Karpas-422 (cell line): ENCODE results near the gene TRAF5. TPM values are rescaled to one million over a fixed set of nuclear protein-coding genes. Genes with fewer than 3 reads are reported as not detected.
"Not testable (repeated sequence)": the region's sequence is repeated elsewhere in the genome, so short reads cannot be mapped to it uniquely, and the experiment has no call there.

Experiments used
- DNase-seq: peaks from one replicate; pipeline ENCODE4 v3.0.0-alpha.2; 2015
- H2AFZ ChIP-seq: fragments of 200-600 bp; sonication (generic); 2 replicates; pipeline ENCODE4 v1.6.1; 2014; ENCODE audit warnings: antibody characterized with exemption, low read length, mixed read lengths
- H3K27ac ChIP-seq: fragments of 200-600 bp; sonication (generic); 2 replicates; pipeline ENCODE4 v1.5.1; 2014; ENCODE audit warnings: mild to moderate bottlenecking, low read length, moderate library complexity
- H3K27me3 ChIP-seq: fragments of 200-600 bp; sonication (generic); 2 replicates; pipeline ENCODE4 v1.6.1; 2014; ENCODE audit warnings: low read length, mixed read lengths
- H3K36me3 ChIP-seq: fragments of 200-600 bp; sonication (generic); 2 replicates; pipeline ENCODE4 v1.6.1; 2014; ENCODE audit warnings: low read length, mixed read lengths; ENCODE audit not compliant: insufficient read depth
- H3K4me1 ChIP-seq: fragments of 200-600 bp; sonication (generic); 2 replicates; pipeline ENCODE4 v1.6.1; 2014; ENCODE audit warnings: mild to moderate bottlenecking, low read length, mixed read lengths
- H3K4me2 ChIP-seq: fragments of 200-600 bp; sonication (generic); 2 replicates; pipeline ENCODE4 v1.6.1; 2014; ENCODE audit warnings: low read length, low read depth, mild to moderate bottlenecking; ENCODE audit not compliant: poor library complexity, severe bottlenecking
- H3K4me3 ChIP-seq: fragments of 200-600 bp; sonication (generic); 2 replicates; pipeline ENCODE4 v1.5.1; 2014; ENCODE audit warnings: mild to moderate bottlenecking, antibody characterized with exemption, low read length, mixed read lengths
- H3K79me2 ChIP-seq: fragments of 200-600 bp; sonication (generic); 2 replicates; pipeline ENCODE4 v1.6.1; 2014; ENCODE audit warnings: mild to moderate bottlenecking, low read length, mixed read lengths
- H3K9ac ChIP-seq: fragments of 200-600 bp; sonication (generic); 2 replicates; pipeline ENCODE4 v1.6.0; 2014; ENCODE audit warnings: low read length
- H3K9me2 ChIP-seq: fragments of 200-600 bp; sonication (generic), shearing (Covaris generic); replicated peaks from 2 replicates; pipeline ENCODE4 v1.6.0; 2014; ENCODE audit warnings: mild to moderate bottlenecking, low read length, moderate library complexity; ENCODE audit not compliant: insufficient read depth
- H3K9me3 ChIP-seq: fragments of 300-700, 200-600 bp; sonication (generic); 2 replicates; pipeline ENCODE4 v1.6.1; 2014; ENCODE audit warnings: low read length, mixed read lengths
- H4K20me1 ChIP-seq: fragments of 200-600 bp; sonication (generic); 2 replicates; pipeline ENCODE4 v1.6.1; 2014; ENCODE audit warnings: mild to moderate bottlenecking, antibody characterized with exemption, low read length, low read depth; ENCODE audit not compliant: insufficient read depth
- total RNA-seq: library from RNA; depleted of rRNA; stranded (reverse); fragments of >200 nt; shearing (Covaris generic); gene quantifications from 2 replicates; pipeline ENCODE4 v1.2.3, GENCODE V29; 2014; ENCODE audit warnings: low replicate concordance

Gene TRAF5
- total RNA-seq, 1 experiment from 2014 or later, result 39.7 TPM

DNA sequence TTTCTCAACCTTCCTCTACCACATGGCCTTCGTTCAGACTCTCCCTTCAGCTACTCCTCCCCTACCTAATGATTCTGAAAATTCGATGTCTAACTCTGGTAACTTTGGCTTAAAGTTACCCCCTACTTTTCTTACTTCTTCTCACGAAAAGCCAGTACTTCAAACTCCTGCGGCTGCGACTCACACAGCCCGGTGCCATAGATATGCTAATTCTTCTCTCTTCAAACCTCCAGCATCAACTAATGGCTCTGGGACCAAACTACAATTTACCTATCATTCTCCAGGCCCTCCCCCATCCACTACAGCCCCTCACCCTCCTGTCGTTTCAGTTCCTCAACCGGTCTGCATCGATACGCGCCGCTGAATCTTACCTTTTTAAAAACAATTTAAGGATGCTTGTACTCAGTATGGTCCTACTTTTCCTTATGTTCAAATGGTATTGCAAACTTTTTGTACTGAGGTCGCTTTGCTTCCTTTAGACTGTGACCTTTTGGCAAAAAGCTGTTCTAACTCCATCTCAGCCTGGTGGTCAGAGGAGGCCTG lies 73.3 kb downstream of the TRAF5 start:
- not testable (repeated sequence) for H2AFZ ChIP-seq, H3K36me3 ChIP-seq, H3K79me2 ChIP-seq, H3K9ac ChIP-seq, H3K27me3 ChIP-seq, H3K9me3 ChIP-seq, H3K4me1 ChIP-seq, DNase-seq, H3K4me3 ChIP-seq, H3K4me2 ChIP-seq, H3K9me2 ChIP-seq, H3K27ac ChIP-seq, H4K20me1 ChIP-seq

DNA sequence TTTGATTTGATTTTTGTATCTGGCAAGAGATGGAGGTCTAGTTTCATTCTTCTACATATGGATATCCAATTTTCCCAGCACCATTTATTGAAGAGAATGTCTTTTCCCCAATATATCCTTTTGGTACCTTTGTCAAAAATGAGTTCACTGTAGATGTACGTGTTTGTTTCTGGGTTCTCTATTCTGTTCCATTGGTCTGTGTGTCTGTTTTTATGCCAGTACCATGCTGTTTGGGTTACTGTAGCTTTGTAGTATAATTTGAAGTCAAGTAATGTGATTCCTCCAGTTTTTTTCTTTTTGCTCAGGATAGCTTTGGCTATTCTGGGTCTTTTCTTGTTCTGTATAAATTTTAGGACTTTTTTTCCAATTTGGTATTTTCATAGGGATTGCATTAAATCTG lies 75.1 kb downstream of the TRAF5 start:
- not testable (repeated sequence) for H3K4me2 ChIP-seq, H3K4me1 ChIP-seq, H2AFZ ChIP-seq, DNase-seq, H3K4me3 ChIP-seq, H3K9ac ChIP-seq, H3K27me3 ChIP-seq, H3K79me2 ChIP-seq, H3K9me3 ChIP-seq, H3K9me2 ChIP-seq, H3K36me3 ChIP-seq, H4K20me1 ChIP-seq, H3K27ac ChIP-seq

DNA sequence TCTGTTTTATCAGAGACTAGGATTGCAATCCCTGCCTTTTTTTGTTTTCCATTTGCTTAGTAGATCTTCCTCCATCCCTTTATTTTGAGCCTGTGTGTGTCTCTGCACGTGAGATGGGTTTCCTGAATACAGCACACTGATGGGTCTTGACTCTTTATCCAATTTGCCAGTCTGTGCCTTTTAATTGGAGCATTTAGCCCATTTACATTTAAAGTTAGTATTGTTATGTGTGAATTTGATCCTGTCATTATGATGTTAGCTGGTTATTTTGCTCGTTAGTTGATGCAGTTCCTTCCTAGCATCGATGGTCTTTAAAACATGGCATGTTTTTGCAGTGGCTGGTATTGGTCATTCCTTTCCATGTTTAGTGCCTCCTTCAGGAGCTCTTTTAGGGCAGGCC lies 79.5 kb downstream of the TRAF5 start:
- not testable (repeated sequence) for H4K20me1 ChIP-seq, H3K9ac ChIP-seq, DNase-seq, H3K27me3 ChIP-seq, H3K4me2 ChIP-seq, H3K36me3 ChIP-seq, H2AFZ ChIP-seq, H3K9me2 ChIP-seq, H3K27ac ChIP-seq, H3K4me1 ChIP-seq, H3K9me3 ChIP-seq, H3K79me2 ChIP-seq, H3K4me3 ChIP-seq

DNA sequence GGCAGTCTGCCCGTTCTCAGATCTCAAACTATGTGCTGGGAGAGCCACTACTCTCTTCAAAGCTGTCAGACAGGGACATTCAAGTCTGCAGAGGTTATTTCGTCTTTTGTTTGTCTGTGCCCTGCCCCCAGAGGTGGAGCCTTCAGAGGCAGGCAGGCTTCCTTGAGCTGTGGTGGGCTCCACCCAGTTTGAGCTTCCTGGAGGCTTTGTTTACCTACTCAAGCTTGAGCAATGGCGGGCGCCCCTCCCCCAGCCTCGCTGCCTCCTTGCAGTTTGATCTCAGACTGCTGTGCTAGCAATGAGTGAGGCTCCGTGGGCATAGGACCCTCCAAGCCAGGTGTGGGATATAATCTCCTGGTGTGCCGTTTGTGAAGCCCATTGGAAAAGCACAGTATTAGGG lies 81.1 kb downstream of the TRAF5 start:
- H3K27me3 ChIP-seq, H3K4me2 ChIP-seq, H4K20me1 ChIP-seq, H3K36me3 ChIP-seq, H3K9ac ChIP-seq, H3K27ac ChIP-seq, DNase-seq, H3K9me2 ChIP-seq, H3K4me1 ChIP-seq, H3K4me3 ChIP-seq, H3K9me3 ChIP-seq, H2AFZ ChIP-seq, H3K79me2 ChIP-seq: not testable (repeated sequence)

DNA sequence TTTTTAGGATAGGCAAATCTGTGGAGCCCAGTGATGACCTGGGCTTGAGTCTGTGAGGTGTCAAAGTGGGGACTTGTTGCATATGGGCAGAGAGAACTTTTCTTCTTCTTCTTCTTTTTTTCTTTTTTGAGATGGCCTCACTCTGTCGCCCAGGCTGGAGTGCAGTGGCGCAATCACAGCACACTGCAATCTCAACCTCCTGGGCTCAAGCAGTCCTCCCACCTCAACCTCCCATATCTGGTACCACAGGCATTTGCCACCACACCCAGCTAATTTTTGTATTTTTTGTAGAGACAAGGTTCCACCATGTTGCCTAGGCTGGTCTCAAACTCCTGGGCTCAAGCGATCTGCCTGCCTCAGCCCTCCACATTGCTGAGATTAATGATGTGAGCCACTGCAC lies 85.0 kb downstream of the TRAF5 start:
- no peaks in the 10 kb centered on the region for H4K20me1 ChIP-seq
- H3K4me1 ChIP-seq, result peaks cover 9% of the 10 kb centered on the region
- no peaks in the 10 kb centered on the region for H3K27me3 ChIP-seq
- H3K4me2 ChIP-seq, result no peak overlapping the region
- H3K9me3 ChIP-seq, result no peaks in the 10 kb centered on the region
- no peaks in the 10 kb centered on the region for H3K9me2 ChIP-seq
- H2AFZ ChIP-seq, result no peak overlapping the region
- no peak overlapping the region for H3K4me3 ChIP-seq
- no peak overlapping the region for H3K27ac ChIP-seq
- DNase-seq, result no peak
- no peaks in the 10 kb centered on the region for H3K36me3 ChIP-seq
- no peaks in the 10 kb centered on the region for H3K79me2 ChIP-seq
- no peak overlapping the region for H3K9ac ChIP-seq

DNA sequence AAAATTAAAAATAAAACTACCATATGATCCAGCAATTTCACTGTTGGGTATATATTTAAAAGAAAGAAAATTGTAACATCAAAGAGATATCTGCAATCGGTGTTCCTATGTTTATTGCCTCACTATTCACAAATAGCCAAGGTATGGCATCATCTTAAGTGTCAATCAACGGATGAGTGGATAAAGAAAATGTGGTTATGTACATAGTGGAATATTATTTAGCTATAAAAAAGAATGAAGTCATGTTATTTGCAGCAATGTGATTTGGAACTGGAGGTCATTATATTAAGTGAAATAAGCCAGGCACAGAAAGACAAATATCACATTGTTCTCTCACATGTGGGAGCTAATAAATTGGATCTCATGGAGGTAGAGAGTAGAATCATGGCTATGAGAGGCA lies 89.1 kb downstream of the TRAF5 start:
- Histone ChIP-seq H3K79me2 (no peaks in the 10 kb centered on the region), H3K9me2 (no peaks in the 10 kb centered on the region), H3K27ac (no peak overlapping the region), H3K4me2 (peak overlapping the region; percentile 70), H3K9me3 (no peaks in the 10 kb centered on the region), H3K4me1 (peaks cover 29% of the 10 kb centered on the region), H3K36me3 (no peaks in the 10 kb centered on the region), H4K20me1 (no peaks in the 10 kb centered on the region), H3K27me3 (no peaks in the 10 kb centered on the region), H3K9ac (peak overlapping the region; percentile 57), H3K4me3 (peak overlapping the region; percentile 60), H2AFZ (no peak overlapping the region)
- DNase-seq, result no peak

DNA sequence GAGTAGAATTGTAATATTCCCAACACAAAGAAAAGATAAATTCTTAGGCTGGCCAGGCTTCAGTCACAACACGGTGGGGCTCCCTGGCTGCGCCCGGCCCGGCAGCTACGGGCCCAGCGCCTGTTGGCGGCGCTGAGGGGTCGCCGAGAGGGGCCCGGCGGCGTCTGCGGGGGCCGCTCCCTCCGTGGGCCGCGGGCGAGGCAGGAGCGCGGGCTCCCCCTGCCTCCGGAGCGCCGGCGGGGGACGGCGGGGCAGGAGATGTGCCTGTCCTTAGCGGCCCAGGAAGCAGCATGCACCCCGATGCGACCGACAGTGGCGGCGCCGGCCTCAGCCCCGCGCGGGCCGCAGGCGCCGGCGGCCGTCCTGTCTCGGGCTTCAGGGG lies 89.6 kb downstream of the TRAF5 start:
- H3K27ac ChIP-seq, H3K79me2 ChIP-seq, H3K27me3 ChIP-seq, H3K9me3 ChIP-seq, H3K36me3 ChIP-seq, H4K20me1 ChIP-seq, H3K9me2 ChIP-seq, H2AFZ ChIP-seq: not testable (repeated sequence)
- H3K4me2 ChIP-seq, result peak overlapping the region; percentile 70
- peak; percentile 66 for DNase-seq
- H3K4me3 ChIP-seq, result peak overlapping the region; percentile 60
- H3K4me1 ChIP-seq, result peaks cover 29% of the 10 kb centered on the region
- peak overlapping the region; percentile 57 for H3K9ac ChIP-seq

DNA sequence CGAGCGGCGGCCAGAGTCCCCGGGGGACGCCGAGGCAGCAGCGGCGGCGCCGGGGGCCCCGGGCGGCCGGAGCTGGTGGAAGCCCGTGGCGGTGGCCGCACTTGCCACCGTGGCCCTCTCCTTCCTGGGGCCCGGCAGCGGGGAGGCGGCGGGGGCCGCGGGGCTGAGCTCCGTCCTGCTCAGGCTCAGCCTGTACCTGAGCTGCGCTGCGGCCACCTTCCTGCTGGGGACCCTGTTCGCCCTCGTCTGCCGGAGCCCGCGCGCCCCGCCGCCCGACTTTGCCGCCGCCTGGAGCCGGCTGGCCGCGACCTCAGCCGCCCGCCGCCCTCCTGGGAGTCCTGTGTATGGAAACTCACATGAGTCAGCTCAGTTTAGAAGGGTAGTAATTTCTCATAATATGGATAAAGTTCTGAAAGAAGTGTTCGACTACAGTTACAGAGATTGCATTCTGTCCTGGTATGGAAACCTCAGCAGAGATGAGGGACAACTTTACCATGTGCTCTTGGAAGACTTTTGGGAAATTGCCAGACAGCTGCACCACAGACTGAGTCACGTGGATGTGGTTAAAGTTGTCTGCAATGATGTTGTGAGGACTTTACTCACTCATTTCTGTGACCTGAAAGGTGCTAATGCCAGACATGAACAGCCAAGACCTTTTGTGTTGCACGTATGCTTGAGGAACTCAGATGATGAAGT lies 90.1 kb downstream of the TRAF5 start:
- not testable (repeated sequence) for H3K9me2 ChIP-seq, H4K20me1 ChIP-seq, H3K79me2 ChIP-seq, H3K27me3 ChIP-seq, H3K9me3 ChIP-seq, H3K36me3 ChIP-seq
- Histone ChIP-seq H3K4me2 (peak overlapping the region; percentile 66), H3K27ac (peak overlapping the region; percentile 39), H3K4me3 (peak overlapping the region; percentile 60; the same call in 1 of the 2 replicates), H2AFZ (peak overlapping the region; percentile 76; the same call in 1 of the 2 replicates), H3K4me1 (peaks cover 29% of the 10 kb centered on the region), H3K9ac (peak overlapping the region; percentile 57)
- DNase-seq, result peak; percentile 74
